HG02642 (cell line): ENCODE data around the gene CCDC71L.

Source experiments
- ATAC-seq: cut with Tn5 transposase; IDR thresholded peaks from one replicate; pipeline ENCODE4 v1.9.1; 2021; ENCODE audit warnings: mild to moderate bottlenecking; ENCODE audit not compliant: unreplicated experiment, poor library complexity

Gene CCDC71L

GRCh38 chr7:106659166-106659962 lies 1.6 kb downstream of the CCDC71L start:
- ATAC-seq = no peak

GRCh38 chr7:106658316-106659165 lies 2.4 kb downstream of the CCDC71L start:
- no peak for ATAC-seq

- ATAC-seq = no peak
These were observed 3.6 kb downstream of the CCDC71L start for GRCh38 chr7:106657085-106657991.

- no peak for ATAC-seq
These were observed 5.1 kb downstream of the CCDC71L start for GRCh38 chr7:106655703-106656498.

- ATAC-seq = no peak
These were observed 7.5 kb downstream of the CCDC71L start for GRCh38 chr7:106653488-106653887.

- ATAC-seq = no peak
These were observed 8.0 kb downstream of the CCDC71L start for GRCh38 chr7:106652909-106653308.

GRCh38 chr7:106652092-106652491 lies 8.9 kb downstream of the CCDC71L start:
- no peak for ATAC-seq

- no peak for ATAC-seq
These were observed 14.7 kb downstream of the CCDC71L start for GRCh38 chr7:106646256-106646655.

GRCh38 chr7:106644999-106645398 lies 16.0 kb downstream of the CCDC71L start:
- no peak for ATAC-seq

- no peak for ATAC-seq
These were observed 17.6 kb downstream of the CCDC71L start for GRCh38 chr7:106643216-106644000.

GRCh38 chr7:106641416-106641815 lies 19.5 kb downstream of the CCDC71L start:
- ATAC-seq = no peak

- no peak for ATAC-seq
These were observed 20.4 kb downstream of the CCDC71L start for GRCh38 chr7:106640368-106641141.

- no peak for ATAC-seq
These were observed 21.3 kb downstream of the CCDC71L start for GRCh38 chr7:106639476-106640334.

- no peak for ATAC-seq
These were observed 25.5 kb downstream of the CCDC71L start for GRCh38 chr7:106635411-106635810.

- no peak for ATAC-seq
These were observed 26.0 kb downstream of the CCDC71L start for GRCh38 chr7:106634958-106635357.

- no peak for ATAC-seq
These were observed 30.3 kb downstream of the CCDC71L start for GRCh38 chr7:106630648-106631047.

- ATAC-seq = no peak
These were observed 31.4 kb downstream of the CCDC71L start for GRCh38 chr7:106629516-106629915.
